Duodenal mucosa (tissue), 2 donors: ENCODE measurements around the gene CSPG4.
A peak's percentile ranks its signal among the peaks of the same experiment; 100 is the strongest.

ENCODE experiments used
- H3K27ac ChIP-seq: one replicate; pipeline ENCODE4 v1.7.0; 2013; ENCODE audit warnings: low read depth, low read length
- H3K27me3 ChIP-seq, 2 donors: one replicate each; pipeline ENCODE4 v1.7.0; 2013; ENCODE audit warnings: low read length in 2 of 2, control low read depth in 1 of 2; ENCODE audit not compliant: insufficient read depth in 2 of 2, control insufficient read depth in 1 of 2
- H3K36me3 ChIP-seq, 2 donors: one replicate each; pipeline ENCODE4 v1.7.0; 2013; ENCODE audit warnings: low read length in 2 of 2, control low read depth in 1 of 2; ENCODE audit not compliant: insufficient read depth in 2 of 2, control insufficient read depth in 1 of 2
- H3K4me1 ChIP-seq, 2 donors: one replicate each; pipeline ENCODE4 v1.7.0; 2013; ENCODE audit warnings: low read length in 2 of 2, control low read depth in 1 of 2; ENCODE audit not compliant: insufficient read depth in 2 of 2, control insufficient read depth in 1 of 2
- H3K4me3 ChIP-seq, 2 donors: one replicate each; pipeline ENCODE4 v1.7.0; 2013; ENCODE audit warnings: low read length in 2 of 2, low read depth in 1 of 2
- H3K9ac ChIP-seq, 2 donors: one replicate each; pipeline ENCODE4 v1.7.0; 2013; ENCODE audit warnings: low read length in 2 of 2, low read depth in 1 of 2
- H3K9me3 ChIP-seq, 2 donors: one replicate each; pipeline ENCODE4 v1.7.0; 2013; ENCODE audit warnings: low read length in 2 of 2, control low read depth in 1 of 2; ENCODE audit not compliant: control insufficient read depth in 1 of 2

Gene CSPG4

GRCh38 chr15:75666823-75667501 is 45.7 kb downstream of the CSPG4 start:
- no peaks in the 10 kb centered on the region for H3K9me3 ChIP-seq
- peak overlapping the region in 1 of 2 donors; percentile 13 for H3K9ac ChIP-seq
- H3K36me3 ChIP-seq, result no peaks in the 10 kb centered on the region
- H3K4me3 ChIP-seq, result no peak overlapping the region
- peak overlapping the region; percentile 3 for H3K27ac ChIP-seq
- H3K27me3 ChIP-seq, result no peaks in the 10 kb centered on the region
- H3K4me1 ChIP-seq, result peaks cover 30 to 42% of the 10 kb centered on the region in 2 donors

- H3K36me3 ChIP-seq, result peaks cover 3 to 4% of the 10 kb centered on the region in 2 donors
- H3K27ac ChIP-seq, result no peak overlapping the region
- H3K9me3 ChIP-seq, result no peaks in the 10 kb centered on the region
- peak overlapping the region; percentile 26 to 38 for H3K9ac ChIP-seq
- H3K27me3 ChIP-seq, result no peaks in the 10 kb centered on the region
- peaks cover 51 to 60% of the 10 kb centered on the region in 2 donors for H3K4me1 ChIP-seq
- no peak overlapping the region for H3K4me3 ChIP-seq
Observed at GRCh38 chr15:75663931-75664421, 48.7 kb downstream of the CSPG4 start.

- Histone ChIP-seq H3K4me1 (peaks cover 51 to 60% of the 10 kb centered on the region in 2 donors), H3K9ac (peak overlapping the region in 1 of 2 donors; percentile 38), H3K36me3 (peaks cover 4 to 5% of the 10 kb centered on the region in 2 donors), H3K27ac (no peak overlapping the region), H3K9me3 (no peaks in the 10 kb centered on the region), H3K4me3 (no peak overlapping the region), H3K27me3 (no peaks in the 10 kb centered on the region)
Observed at GRCh38 chr15:75662823-75663519, 49.7 kb downstream of the CSPG4 start.

- H3K4me3 ChIP-seq, result no peak overlapping the region
- H3K27me3 ChIP-seq, result no peaks in the 10 kb centered on the region
- H3K9ac ChIP-seq, result peak overlapping the region in 1 of 2 donors; percentile 23
- peaks cover 4 to 17% of the 10 kb centered on the region in 2 donors for H3K36me3 ChIP-seq
- H3K9me3 ChIP-seq, result no peaks in the 10 kb centered on the region
- H3K4me1 ChIP-seq, result peaks cover 45 to 50% of the 10 kb centered on the region in 2 donors
- H3K27ac ChIP-seq, result peak overlapping the region; percentile 57
Observed at GRCh38 chr15:75661756-75662140, 50.9 kb downstream of the CSPG4 start.

- H3K9ac ChIP-seq, result peak overlapping the region in 1 of 2 donors; percentile 23
- peaks cover 8 to 20% of the 10 kb centered on the region in 2 donors for H3K36me3 ChIP-seq
- H3K4me3 ChIP-seq, result no peak overlapping the region
- H3K27ac ChIP-seq, result peak overlapping the region; percentile 57
- H3K4me1 ChIP-seq, result peaks cover 40 to 45% of the 10 kb centered on the region in 2 donors
- H3K27me3 ChIP-seq, result no peaks in the 10 kb centered on the region
- no peaks in the 10 kb centered on the region for H3K9me3 ChIP-seq
Observed at GRCh38 chr15:75661100-75661755, 51.4 kb downstream of the CSPG4 start.

- Histone ChIP-seq H3K4me3 (no peak overlapping the region), H3K27me3 (no peaks in the 10 kb centered on the region), H3K27ac (no peak overlapping the region), H3K4me1 (peaks cover 42 to 47% of the 10 kb centered on the region in 2 donors), H3K9me3 (no peaks in the 10 kb centered on the region), H3K9ac (no peak overlapping the region), H3K36me3 (peaks cover 8 to 20% of the 10 kb centered on the region in 2 donors)
Observed at GRCh38 chr15:75659928-75660645, 52.6 kb downstream of the CSPG4 start.

- Histone ChIP-seq H3K4me3 (no peak overlapping the region), H3K4me1 (peaks cover 42 to 46% of the 10 kb centered on the region in 2 donors), H3K9ac (no peak overlapping the region), H3K27me3 (no peaks in the 10 kb centered on the region), H3K36me3 (peaks cover 8 to 22% of the 10 kb centered on the region in 2 donors), H3K9me3 (no peaks in the 10 kb centered on the region), H3K27ac (no peak overlapping the region)
Observed at GRCh38 chr15:75659141-75659771, 53.4 kb downstream of the CSPG4 start.

- H3K27me3 ChIP-seq, result no peaks in the 10 kb centered on the region
- H3K4me1 ChIP-seq, result peaks cover 38 to 49% of the 10 kb centered on the region in 2 donors
Observed at GRCh38 chr15:75656813-75657212, 55.8 kb downstream of the CSPG4 start.

GRCh38 chr15:75656331-75656730 is 56.3 kb downstream of the CSPG4 start:
- Histone ChIP-seq H3K27me3 (no peaks in the 10 kb centered on the region), H3K36me3 (peaks cover 8 to 24% of the 10 kb centered on the region in 2 donors), H3K4me3 (no peak overlapping the region), H3K27ac (no peak overlapping the region), H3K4me1 (peaks cover 39 to 50% of the 10 kb centered on the region in 2 donors), H3K9ac (no peak overlapping the region), H3K9me3 (no peaks in the 10 kb centered on the region)

More at GRCh38 chr15:75656813-75657212, 55.8 kb downstream of the CSPG4 start:
- Histone ChIP-seq H3K9me3 (no peaks in the 10 kb centered on the region), H3K27ac (no peak overlapping the region), H3K36me3 (peaks cover 8 to 24% of the 10 kb centered on the region in 2 donors), H3K9ac (no peak overlapping the region), H3K4me3 (no peak overlapping the region)
